Measurements from ENCODE around the gene MLKL.

DNA sequence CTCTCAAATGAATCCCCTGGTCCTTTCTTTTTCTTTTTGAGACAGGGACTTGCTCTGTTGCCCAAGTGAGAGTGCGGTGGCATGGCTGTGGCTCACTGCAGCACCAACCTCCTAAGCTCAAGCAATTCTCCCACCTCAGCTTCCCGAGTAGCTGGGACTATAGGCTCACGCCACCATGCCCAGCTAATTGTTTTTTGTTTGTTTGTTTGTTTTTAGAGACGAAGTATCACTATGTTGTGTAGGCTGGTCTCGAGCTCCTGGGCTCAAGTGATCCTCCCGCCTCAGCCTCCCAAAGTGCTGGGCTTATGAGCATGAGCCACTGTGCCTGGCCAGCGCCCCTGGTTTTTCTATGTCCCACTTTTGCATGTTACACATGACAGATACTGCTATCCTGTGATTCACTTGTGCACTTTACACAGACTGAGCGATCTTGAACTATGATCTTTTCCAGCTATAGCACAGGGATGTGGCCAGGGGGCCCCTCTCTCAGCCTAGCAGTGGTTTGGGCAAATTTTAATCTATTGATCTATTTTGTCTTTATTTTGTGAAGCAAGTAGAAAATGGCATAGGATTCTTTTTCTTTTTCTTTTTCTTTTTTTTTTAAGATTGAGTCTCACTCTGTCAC is 31.3 kb upstream of the MLKL start:
- TF ChIP-seq, protein P1, sequence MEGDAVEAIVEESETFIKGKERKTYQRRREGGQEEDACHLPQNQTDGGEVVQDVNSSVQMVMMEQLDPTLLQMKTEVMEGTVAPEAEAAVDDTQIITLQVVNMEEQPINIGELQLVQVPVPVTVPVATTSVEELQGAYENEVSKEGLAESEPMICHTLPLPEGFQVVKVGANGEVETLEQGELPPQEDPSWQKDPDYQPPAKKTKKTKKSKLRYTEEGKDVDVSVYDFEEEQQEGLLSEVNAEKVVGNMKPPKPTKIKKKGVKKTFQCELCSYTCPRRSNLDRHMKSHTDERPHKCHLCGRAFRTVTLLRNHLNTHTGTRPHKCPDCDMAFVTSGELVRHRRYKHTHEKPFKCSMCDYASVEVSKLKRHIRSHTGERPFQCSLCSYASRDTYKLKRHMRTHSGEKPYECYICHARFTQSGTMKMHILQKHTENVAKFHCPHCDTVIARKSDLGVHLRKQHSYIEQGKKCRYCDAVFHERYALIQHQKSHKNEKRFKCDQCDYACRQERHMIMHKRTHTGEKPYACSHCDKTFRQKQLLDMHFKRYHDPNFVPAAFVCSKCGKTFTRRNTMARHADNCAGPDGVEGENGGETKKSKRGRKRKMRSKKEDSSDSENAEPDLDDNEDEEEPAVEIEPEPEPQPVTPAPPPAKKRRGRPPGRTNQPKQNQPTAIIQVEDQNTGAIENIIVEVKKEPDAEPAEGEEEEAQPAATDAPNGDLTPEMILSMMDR (IDR thresholded peaks at IDR 0.05) = no peak
- TF ChIP-seq POLR2A (IDR thresholded peaks at IDR 0.05) = no peak
